ENCODE measurements around the gene HOXC9. TPM values are rescaled to one million over a fixed set of nuclear protein-coding genes. Genes with fewer than 3 reads are reported as not detected.

HOXC9 gene
- total RNA-seq, 4 donors from 2014 or later, result 7.6 to 25.1 (median 13.0) TPM

DNA sequence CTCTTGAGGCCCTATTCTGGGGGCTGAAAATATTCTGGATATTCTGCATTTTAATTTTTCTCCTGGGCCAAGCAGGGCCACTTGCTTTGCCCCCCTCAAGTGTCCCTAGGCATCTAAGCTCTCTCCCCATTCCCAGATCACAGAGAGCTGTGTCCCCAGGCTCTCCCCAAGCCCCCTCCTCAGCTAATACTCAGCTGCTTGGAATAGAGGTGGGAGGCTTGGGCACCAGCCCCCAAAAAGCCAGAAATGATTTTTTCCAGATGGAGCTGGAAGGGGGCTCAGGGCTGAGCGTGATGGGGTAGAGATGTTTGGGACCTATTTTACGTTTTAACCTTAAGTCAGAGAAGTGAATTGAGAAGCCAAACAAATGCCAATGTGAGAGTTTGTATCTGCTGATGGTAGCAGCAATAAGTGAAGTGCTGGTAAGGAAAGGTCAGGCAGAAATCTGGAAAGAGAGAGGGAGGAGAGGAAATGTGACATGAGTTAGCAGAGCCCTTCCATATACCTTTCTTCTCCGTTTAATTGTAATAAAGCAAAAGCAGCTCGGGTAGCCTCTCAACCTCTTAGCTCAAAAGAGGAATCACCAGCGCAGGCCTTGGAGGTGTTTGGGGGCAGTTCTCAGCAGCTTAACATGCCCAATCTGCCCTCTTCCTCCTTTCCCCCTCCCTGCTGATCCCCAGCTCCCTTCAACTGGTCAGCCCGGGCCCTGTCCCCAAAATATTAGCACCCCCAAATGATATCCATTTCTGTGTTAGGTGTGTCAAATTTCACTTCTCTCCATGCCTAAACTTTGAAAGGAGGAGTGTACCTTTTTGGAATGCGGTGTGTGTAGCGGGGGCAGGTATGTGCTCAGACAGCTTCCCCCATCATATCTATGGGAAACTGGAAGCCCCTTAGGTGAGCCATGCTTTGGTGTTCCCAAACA is 23.3 kb downstream of the HOXC9 start:
- TF ChIP-seq, protein P1, sequence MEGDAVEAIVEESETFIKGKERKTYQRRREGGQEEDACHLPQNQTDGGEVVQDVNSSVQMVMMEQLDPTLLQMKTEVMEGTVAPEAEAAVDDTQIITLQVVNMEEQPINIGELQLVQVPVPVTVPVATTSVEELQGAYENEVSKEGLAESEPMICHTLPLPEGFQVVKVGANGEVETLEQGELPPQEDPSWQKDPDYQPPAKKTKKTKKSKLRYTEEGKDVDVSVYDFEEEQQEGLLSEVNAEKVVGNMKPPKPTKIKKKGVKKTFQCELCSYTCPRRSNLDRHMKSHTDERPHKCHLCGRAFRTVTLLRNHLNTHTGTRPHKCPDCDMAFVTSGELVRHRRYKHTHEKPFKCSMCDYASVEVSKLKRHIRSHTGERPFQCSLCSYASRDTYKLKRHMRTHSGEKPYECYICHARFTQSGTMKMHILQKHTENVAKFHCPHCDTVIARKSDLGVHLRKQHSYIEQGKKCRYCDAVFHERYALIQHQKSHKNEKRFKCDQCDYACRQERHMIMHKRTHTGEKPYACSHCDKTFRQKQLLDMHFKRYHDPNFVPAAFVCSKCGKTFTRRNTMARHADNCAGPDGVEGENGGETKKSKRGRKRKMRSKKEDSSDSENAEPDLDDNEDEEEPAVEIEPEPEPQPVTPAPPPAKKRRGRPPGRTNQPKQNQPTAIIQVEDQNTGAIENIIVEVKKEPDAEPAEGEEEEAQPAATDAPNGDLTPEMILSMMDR (IDR thresholded peaks at IDR 0.05; ENCODE audit: low read depth), result no peak

DNA sequence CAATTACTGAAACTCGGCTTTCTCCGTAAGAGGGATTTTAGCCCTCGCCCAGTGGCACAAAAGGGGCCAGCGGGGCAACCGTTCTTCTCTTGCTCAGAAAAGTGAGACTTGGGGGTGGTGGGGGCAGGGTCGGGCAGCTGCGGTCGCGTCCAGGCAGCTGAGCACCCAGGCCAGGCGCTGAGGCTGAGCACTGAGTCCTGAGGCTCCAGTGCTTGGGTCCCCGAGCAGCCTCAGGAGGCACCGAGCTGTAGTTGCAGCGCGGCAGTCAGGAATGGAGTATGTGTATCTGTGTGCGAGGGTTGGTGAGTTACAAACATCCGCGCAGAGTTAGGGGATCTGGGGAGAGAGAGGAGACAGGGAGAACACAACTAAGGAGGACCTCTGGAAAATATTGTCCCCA is 24.2 kb downstream of the HOXC9 start:
- TF ChIP-seq, protein P1 (IDR thresholded peaks at IDR 0.05; ENCODE audit: low read depth), result no peak

DNA sequence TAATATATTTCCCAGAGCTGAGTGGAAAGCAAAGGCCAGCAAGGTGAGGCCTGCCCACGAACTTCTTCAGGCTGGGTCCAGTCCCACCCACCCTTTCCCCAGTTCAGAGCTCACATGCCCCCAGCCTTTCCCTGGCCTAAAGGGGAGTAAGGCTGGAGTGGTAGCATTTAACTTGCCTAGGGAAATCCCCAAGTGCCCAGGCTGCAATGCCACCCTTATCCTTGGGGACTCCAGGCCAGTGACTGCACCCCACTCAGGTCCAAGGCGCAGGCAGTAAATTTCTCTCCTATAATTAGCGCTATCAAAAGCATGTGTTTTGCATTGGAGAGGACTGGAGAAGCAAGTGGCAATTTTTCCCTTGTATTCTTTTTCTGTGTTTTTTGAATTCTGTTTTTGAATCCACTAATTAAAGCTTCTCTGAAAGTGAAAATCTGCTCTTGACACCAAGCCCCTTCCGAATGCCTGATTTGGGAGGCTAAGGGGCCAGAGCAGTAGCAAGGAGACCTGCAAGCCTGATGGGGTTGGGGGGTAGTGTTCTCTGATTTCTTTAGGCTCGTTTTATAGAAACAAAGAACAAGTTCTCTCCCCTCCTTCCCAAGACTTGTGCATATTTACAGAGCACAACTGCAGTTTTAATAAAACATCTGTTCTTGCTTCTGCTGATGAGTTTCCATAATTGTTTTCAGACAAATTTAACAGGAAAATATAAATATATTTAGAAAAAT is 24.8 kb downstream of the HOXC9 start:
- TF ChIP-seq, protein P1 (IDR thresholded peaks at IDR 0.05; ENCODE audit: low read depth), result no peak

DNA sequence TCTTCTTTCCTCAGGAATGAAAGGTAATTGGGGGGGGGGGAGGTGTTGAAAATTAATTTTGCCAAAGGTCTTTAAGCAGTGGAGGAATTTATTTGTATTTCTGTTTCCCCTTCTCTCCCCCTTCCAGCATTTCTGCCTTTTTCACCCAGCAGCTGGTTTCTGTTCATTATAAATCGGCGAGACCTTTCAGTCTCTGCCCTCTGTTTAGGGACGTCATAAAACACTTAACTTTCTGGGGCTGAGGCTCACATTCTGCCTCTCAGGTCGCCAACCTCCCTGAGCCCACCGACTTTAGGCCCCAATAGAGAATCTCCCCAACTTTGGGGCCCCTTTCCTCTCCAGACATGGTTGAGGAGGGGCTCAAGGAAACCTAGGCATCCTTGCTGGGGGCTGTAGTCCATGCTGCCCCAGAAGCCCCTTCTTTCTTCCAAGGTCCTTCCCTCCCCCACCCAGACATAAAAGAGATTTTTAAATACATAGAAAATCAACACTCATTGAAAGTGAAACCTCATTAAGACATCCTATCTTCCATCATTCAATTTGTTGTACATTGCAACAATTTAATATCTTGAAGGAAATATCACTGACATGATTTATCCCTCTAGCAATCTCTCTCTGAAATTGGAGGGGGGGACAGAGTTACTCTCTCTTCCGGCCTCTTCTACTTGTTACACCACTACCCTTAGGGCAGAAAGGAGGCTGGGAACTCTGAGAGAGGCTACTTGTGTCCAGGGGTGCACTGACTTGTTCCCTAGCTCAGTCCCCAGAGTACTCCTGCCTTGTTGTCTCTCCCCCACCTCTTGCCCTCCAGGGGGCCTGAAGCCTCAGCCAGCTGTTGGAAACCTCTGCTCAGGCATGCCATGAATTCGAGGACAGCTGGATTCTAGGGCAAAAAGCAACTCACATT is 25.8 kb downstream of the HOXC9 start:
- TF ChIP-seq, protein P1 (IDR thresholded peaks at IDR 0.05; ENCODE audit: low read depth), result no peak

DNA sequence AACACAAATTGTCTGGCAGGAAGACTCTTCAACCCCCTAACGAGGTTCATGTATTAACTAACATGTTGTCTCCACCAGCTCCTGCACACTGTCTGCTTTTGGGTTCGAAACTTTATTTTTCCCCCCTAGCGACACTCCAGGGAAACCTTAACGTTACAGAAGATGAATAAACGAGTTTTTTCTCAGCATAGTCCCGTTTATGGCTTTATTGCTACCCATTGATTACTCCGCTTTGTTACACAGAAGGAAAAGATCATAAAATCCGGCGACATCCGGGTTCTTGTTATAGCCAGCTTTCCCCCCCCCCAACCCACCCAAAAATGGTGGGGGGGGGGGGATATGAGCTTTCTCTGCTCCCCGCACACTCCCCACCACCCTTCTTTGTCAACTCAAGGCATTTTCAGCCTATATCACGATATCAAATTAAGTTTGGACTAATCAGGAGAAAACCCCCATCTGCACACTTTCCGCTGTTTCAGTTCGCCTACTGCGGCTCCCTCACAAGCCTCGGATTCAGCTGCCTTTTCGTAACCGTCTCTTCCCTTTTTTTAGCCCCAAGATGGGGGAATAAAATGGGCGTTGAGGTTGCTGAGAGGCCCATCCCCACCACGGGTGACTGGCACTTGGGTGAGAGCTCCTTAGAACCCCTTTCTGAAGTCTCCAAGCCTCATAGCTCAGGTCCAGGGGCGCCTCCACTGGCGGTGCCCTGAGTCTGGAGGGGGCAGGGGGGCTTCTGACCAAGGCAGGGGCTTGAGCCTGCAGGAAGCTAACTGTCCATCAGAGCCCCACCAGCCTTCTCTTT is 26.9 kb downstream of the HOXC9 start:
- TF ChIP-seq, protein P1 (IDR thresholded peaks at IDR 0.05; ENCODE audit: low read depth), result no peak

DNA sequence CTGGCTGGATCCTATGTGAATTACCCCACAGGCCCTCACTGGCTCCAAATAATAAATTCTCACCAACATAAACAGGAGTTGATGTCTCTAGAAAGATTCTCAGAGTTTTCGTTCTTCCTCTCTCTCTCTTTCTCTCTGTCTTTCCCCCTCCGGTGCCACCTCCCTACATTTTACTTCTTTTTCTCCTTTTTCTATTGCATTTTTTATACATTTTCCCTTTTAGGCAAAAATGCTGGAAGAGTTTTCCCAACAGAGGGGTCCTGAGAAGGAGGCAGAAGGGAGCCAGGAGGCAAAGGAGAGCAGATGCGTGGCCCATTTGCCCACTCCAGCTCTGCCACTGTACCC is 27.5 kb downstream of the HOXC9 start:
- TF ChIP-seq, protein P1 (IDR thresholded peaks at IDR 0.05; ENCODE audit: low read depth), result no peak
